ENCODE results near the gene DOK6. TPM values are rescaled to one million over a fixed set of nuclear protein-coding genes. Genes with fewer than 3 reads are reported as not detected.

The DOK6 gene
- total RNA-seq, 4 donors from 2014 or later: 0.20 to 0.37 (median 0.30) TPM

DNA sequence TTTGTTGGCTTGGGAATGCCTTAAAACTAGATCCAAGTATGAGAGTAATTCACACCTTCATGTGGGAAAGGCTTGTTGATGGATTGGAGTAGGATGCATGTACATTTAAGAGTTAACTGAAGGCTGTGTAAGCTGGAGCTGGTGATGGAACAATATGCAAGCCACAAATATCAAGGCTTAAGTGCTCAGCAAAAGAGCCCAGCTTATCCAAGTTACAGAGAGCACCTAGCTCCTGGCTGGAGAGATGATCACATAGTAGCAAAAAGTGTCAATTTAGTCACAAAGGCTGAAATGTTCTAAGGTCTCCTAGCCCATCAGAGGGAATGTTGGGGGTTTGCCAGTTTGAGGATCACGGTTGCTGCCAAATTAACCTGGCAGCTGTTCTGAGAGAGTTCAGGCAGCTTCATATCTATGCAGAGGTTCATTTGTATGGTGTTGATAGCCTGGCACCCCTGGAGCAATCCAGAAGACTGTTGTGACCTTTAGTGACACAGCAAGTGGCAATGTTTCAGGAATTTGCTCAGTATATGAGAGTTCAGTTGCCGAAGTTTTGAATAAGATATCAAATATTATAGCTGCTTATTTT is 228.2 kb downstream of the DOK6 start:
- no peak for DNase-seq
- H3K9me3 ChIP-seq: no peaks in the 10 kb centered on the region
- no peaks in the 10 kb centered on the region for H3K36me3 ChIP-seq
- H3K4me3 ChIP-seq: no peak overlapping the region
- intact Hi-C loops (cut with DNase I; ENCODE audit: low total_unique reads) (no loop called here), in situ Hi-C loops (cut with MboI; ENCODE audit: low pct_ligation_motif_present in 1 of 4, low pct_unique_long_range_greater_than_20kb in 1 of 4, low sequenced_read_pairs in 3 of 4) (no loop called here)
- H3K4me1 ChIP-seq: no peaks in the 10 kb centered on the region
- TF ChIP-seq, protein P1, sequence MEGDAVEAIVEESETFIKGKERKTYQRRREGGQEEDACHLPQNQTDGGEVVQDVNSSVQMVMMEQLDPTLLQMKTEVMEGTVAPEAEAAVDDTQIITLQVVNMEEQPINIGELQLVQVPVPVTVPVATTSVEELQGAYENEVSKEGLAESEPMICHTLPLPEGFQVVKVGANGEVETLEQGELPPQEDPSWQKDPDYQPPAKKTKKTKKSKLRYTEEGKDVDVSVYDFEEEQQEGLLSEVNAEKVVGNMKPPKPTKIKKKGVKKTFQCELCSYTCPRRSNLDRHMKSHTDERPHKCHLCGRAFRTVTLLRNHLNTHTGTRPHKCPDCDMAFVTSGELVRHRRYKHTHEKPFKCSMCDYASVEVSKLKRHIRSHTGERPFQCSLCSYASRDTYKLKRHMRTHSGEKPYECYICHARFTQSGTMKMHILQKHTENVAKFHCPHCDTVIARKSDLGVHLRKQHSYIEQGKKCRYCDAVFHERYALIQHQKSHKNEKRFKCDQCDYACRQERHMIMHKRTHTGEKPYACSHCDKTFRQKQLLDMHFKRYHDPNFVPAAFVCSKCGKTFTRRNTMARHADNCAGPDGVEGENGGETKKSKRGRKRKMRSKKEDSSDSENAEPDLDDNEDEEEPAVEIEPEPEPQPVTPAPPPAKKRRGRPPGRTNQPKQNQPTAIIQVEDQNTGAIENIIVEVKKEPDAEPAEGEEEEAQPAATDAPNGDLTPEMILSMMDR (IDR thresholded peaks at IDR 0.05): no peak
- TF ChIP-seq POLR2AphosphoS5 (IDR thresholded peaks at IDR 0.05) (no peak), EP300 (IDR thresholded peaks at IDR 0.05; ENCODE audit: low read depth) (no peak), POLR2A (IDR thresholded peaks at IDR 0.05) (no peak)
- no peaks in the 10 kb centered on the region for H3K27me3 ChIP-seq
- WGBS, 2 donors (ENCODE audit: low coverage in 1 of 2): 58 to 68% methylated on average over 2 of the region's 2 CpGs
- no peak overlapping the region for H3K27ac ChIP-seq

DNA sequence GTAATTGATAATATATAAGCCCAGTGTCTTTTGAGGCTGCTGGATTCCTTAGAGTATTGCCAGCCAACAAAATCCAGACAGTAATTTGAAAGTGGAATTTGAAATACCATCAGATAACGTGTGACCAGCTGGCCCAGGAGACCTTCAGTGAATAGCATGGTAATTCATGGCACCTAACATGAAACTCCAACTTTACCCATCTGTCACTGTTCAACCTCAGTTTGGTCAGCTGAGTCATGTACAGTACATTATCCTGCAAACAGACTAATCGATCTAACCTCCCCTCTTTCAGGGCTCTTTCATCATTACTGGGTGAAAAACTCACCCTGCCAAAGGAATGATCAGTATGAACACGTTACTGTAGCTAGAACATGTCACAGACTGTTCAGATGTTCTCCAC is 230.6 kb downstream of the DOK6 start:
- 30 to 49% methylated on average over 2 to 3 of the region's 3 CpGs for whole genome bisulfite sequencing, 2 donors (ENCODE audit: low coverage in 1 of 2)
- in situ Hi-C loops (cut with MboI; ENCODE audit: low pct_ligation_motif_present in 1 of 4, low pct_unique_long_range_greater_than_20kb in 1 of 4, low sequenced_read_pairs in 3 of 4): no loop called here
- DNase-seq: no peak
- intact Hi-C loops (cut with DNase I; ENCODE audit: low total_unique reads): no loop called here
- Histone ChIP-seq H3K9me3 (no peaks in the 10 kb centered on the region), H3K27me3 (no peaks in the 10 kb centered on the region), H3K4me3 (no peak overlapping the region), H3K4me1 (no peaks in the 10 kb centered on the region), H3K36me3 (no peaks in the 10 kb centered on the region), H3K27ac (no peak overlapping the region)
- TF ChIP-seq POLR2AphosphoS5 (IDR thresholded peaks at IDR 0.05) (no peak), EP300 (IDR thresholded peaks at IDR 0.05; ENCODE audit: low read depth) (no peak), POLR2A (IDR thresholded peaks at IDR 0.05) (no peak)
- TF ChIP-seq, protein P1 (IDR thresholded peaks at IDR 0.05): no peak

DNA sequence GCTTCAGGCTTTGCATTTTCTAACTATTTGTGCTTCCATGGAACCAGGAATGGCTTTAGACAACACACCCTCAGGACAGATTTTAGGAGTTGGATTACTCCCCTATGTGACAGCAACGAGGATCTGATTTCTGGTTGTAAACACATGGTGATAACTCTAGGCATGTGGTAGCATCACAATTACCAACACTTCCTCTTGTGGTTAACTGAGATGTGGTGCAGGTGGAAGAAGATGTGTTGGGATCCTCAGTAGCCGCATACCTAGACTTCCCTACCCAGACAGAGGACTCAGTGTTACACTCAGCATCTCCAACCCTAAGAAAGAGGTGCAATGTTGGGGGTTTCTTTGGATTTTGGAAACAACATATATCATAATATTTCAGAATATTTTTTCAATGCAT is 234.8 kb downstream of the DOK6 start:
- in situ Hi-C loops (cut with MboI; ENCODE audit: low pct_ligation_motif_present in 1 of 4, low pct_unique_long_range_greater_than_20kb in 1 of 4, low sequenced_read_pairs in 3 of 4) (no loop called here), intact Hi-C loops (cut with DNase I; ENCODE audit: low total_unique reads) (no loop called here)
- Histone ChIP-seq H3K36me3 (no peaks in the 10 kb centered on the region), H3K9me3 (no peaks in the 10 kb centered on the region), H3K4me1 (no peaks in the 10 kb centered on the region), H3K27me3 (no peaks in the 10 kb centered on the region), H3K27ac (no peak overlapping the region), H3K4me3 (no peak overlapping the region)
- DNase-seq: no peak
- TF ChIP-seq POLR2A (IDR thresholded peaks at IDR 0.05) (no peak), POLR2AphosphoS5 (IDR thresholded peaks at IDR 0.05) (no peak), EP300 (IDR thresholded peaks at IDR 0.05; ENCODE audit: low read depth) (no peak)
- TF ChIP-seq, protein P1 (IDR thresholded peaks at IDR 0.05): no peak
- 65 to 100% methylated on average over 1 to 2 of the region's 2 CpGs for WGBS, 2 donors (ENCODE audit: low coverage in 1 of 2)

DNA sequence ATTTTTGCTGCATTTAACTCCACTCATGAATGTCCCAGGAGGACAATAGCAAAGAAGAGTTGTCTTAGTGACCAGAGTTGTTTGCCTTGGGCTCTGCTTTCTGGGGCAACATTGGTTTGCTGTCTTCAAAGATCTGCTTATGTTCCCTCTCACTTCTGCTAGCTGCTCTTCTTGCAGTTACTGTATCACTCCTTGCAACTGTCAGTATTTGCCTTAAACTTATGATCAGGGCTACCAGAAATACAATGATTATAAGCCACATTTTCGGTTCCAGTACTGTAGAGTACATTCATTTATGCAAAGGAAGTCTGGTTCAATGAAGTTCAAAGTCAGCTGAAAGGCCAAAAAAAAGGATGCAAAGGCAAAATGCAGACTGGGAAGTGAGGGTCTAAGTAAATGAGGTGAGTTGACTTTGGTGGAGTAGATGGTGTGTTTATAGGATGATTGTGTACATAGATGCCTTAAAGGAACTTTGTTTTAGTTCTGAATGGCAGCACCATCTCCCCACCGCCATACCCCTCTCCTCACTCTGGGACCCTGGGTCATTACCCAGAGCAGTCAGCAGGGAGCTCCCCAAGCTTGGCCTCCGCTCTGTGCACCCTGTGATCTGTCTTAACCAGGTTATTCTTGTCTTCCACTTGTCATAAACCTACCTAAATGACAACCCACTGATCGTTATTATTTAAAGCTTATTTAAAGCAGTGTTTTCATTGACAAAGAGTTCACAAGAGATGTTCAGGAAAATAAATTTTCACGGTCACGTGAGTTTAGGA is 236.0 kb downstream of the DOK6 start:
- in situ Hi-C loops (cut with MboI; ENCODE audit: low pct_ligation_motif_present in 1 of 4, low pct_unique_long_range_greater_than_20kb in 1 of 4, low sequenced_read_pairs in 3 of 4): no loop called here
- Histone ChIP-seq H3K36me3 (no peaks in the 10 kb centered on the region), H3K9me3 (no peaks in the 10 kb centered on the region), H3K27ac (no peak overlapping the region), H3K27me3 (no peaks in the 10 kb centered on the region), H3K4me3 (no peak overlapping the region), H3K4me1 (no peaks in the 10 kb centered on the region)
- no peak for TF ChIP-seq POLR2A (IDR thresholded peaks at IDR 0.05)
- TF ChIP-seq, protein P1 (IDR thresholded peaks at IDR 0.05): no peak
- TF ChIP-seq EP300 (IDR thresholded peaks at IDR 0.05; ENCODE audit: low read depth): no peak
- WGBS, 2 donors (ENCODE audit: low coverage in 1 of 2): 78 to 83% methylated on average over 6 of the region's 6 CpGs
- intact Hi-C loops (cut with DNase I; ENCODE audit: low total_unique reads): no loop called here
- no peak for DNase-seq

Measured in transverse colon (tissue), 4 donors.